CD14-positive monocyte (primary cell): ENCODE measurements around the gene CBX6. TPM values are rescaled to one million over a fixed set of nuclear protein-coding genes. Genes with fewer than 3 reads are reported as not detected.

Experiments used
- DNase-seq, 3 donors: peaks; one replicate each; pipeline ENCODE4 v3.0.0-alpha.2; 2011 to 2022
- H2AFZ ChIP-seq: 2 replicates; pipeline ENCODE4 v1.6.0; 2012; ENCODE audit warnings: mild to moderate bottlenecking, low read depth, low read length, inconsistent platforms; ENCODE audit not compliant: insufficient read depth, poor library complexity, severe bottlenecking
- H3K27ac ChIP-seq, 2 donors: 1 replicate in 1 of 2; 2 replicates in 1 of 2; pipeline ENCODE4 v1.5.1; 2012 to 2013; ENCODE audit warnings: low read length in 2 of 2, control low read depth in 1 of 2, inconsistent platforms in 1 of 2, low read depth in 1 of 2, mild to moderate bottlenecking in 1 of 2
- H3K27me3 ChIP-seq, 2 donors: one replicate each; pipeline versions ENCODE4 v1.6.0 to v1.6.1; 2011 to 2013; ENCODE audit warnings: low read length in 2 of 2; ENCODE audit not compliant: control insufficient read depth in 2 of 2, insufficient read depth in 2 of 2
- H3K36me3 ChIP-seq, 2 donors: replicated peaks in 1 of 2; 1 replicate in 1 of 2; 2 replicates in 1 of 2; pipeline versions ENCODE4 v1.5.1 to v1.6.1; 2012 to 2013; ENCODE audit warnings: low read length in 2 of 2, control low read depth in 1 of 2, inconsistent platforms in 1 of 2, mild to moderate bottlenecking in 1 of 2; ENCODE audit not compliant: insufficient read depth in 2 of 2, control insufficient read depth in 1 of 2
- H3K4me1 ChIP-seq, 2 donors: 1 replicate in 1 of 2; 2 replicates in 1 of 2; pipeline versions ENCODE4 v1.5.1 to v1.6.1; 2012 to 2013; ENCODE audit warnings: low read length in 2 of 2, control low read depth in 1 of 2, inconsistent platforms in 1 of 2, mild to moderate bottlenecking in 1 of 2, moderate library complexity in 1 of 2; ENCODE audit not compliant: insufficient read depth in 2 of 2, control insufficient read depth in 1 of 2
- H3K4me2 ChIP-seq: replicated peaks from 2 replicates; pipeline ENCODE3; 2012; ENCODE audit warnings: low read length, moderate library complexity, mild to moderate bottlenecking; ENCODE audit not compliant: poor library complexity, severe bottlenecking; ENCODE audit errors: extremely low read depth
- H3K4me3 ChIP-seq, 3 experiments: fragments of 200-600 bp in 1 of 3; sonication (generic) in 1 of 3; replicated peaks in 1 of 3; 1 replicate in 2 of 3; 2 replicates in 1 of 3; pipeline ENCODE4 v1.5.1; 2011 to 2013; ENCODE audit warnings: low read length in 3 of 3, mild to moderate bottlenecking in 3 of 3, control low read depth in 2 of 3, low read depth in 2 of 3, inconsistent platforms in 1 of 3, moderate library complexity in 1 of 3
- H3K79me2 ChIP-seq: 2 replicates; pipeline ENCODE4 v1.6.0; 2012; ENCODE audit warnings: mild to moderate bottlenecking, control low read depth, inconsistent platforms, low read length, moderate library complexity; ENCODE audit not compliant: insufficient read depth
- H3K9ac ChIP-seq: 2 replicates; pipeline ENCODE4 v1.6.0; 2017; ENCODE audit warnings: low read length, mild to moderate bottlenecking; ENCODE audit not compliant: insufficient read depth, poor library complexity, severe bottlenecking
- H3K9me3 ChIP-seq, 2 donors: replicated peaks in 1 of 2; 1 replicate in 1 of 2; 2 replicates in 1 of 2; pipeline versions ENCODE4 v1.5.1 to v1.6.1; 2012 to 2013; ENCODE audit warnings: low read length in 2 of 2, control low read depth in 1 of 2; ENCODE audit not compliant: control insufficient read depth in 1 of 2, insufficient read depth in 1 of 2
- H4K20me1 ChIP-seq: 2 replicates; pipeline ENCODE4 v1.6.0; 2012; ENCODE audit warnings: mild to moderate bottlenecking, low read length, control low read depth, moderate library complexity; ENCODE audit not compliant: insufficient read depth
- H3K27ac Mint-ChIP-seq, 7 donors: one replicate each; pipeline ENCODE4 v1.8.0; 2020; ENCODE audit warnings: mild to moderate bottlenecking in 7 of 7, mixed read lengths in 7 of 7, moderate library complexity in 6 of 7, inconsistent platforms in 2 of 7
- H3K27me3 Mint-ChIP-seq, 3 donors: one replicate each; pipeline ENCODE4 v1.8.0; 2021 to 2022; ENCODE audit warnings: low read depth in 3 of 3, mild to moderate bottlenecking in 3 of 3, mixed read lengths in 3 of 3, moderate library complexity in 3 of 3, inconsistent platforms in 1 of 3
- H3K36me3 Mint-ChIP-seq, 2 donors: one replicate each; pipeline ENCODE4 v1.8.0; 2020; ENCODE audit warnings: mixed read lengths in 2 of 2, inconsistent platforms in 1 of 2, mild to moderate bottlenecking in 1 of 2
- H3K4me1 Mint-ChIP-seq: one replicate; pipeline ENCODE4 v1.8.0; 2020; ENCODE audit warnings: mild to moderate bottlenecking, mixed read lengths
- H3K4me3 Mint-ChIP-seq, 2 donors: one replicate each; pipeline ENCODE4 v1.8.0; 2020; ENCODE audit warnings: mild to moderate bottlenecking in 2 of 2, mixed read lengths in 2 of 2, moderate library complexity in 1 of 2
- H3K9me3 Mint-ChIP-seq, 7 donors: one replicate each; pipeline ENCODE4 v1.8.0; 2020 to 2022; ENCODE audit warnings: mixed read lengths in 7 of 7, mild to moderate bottlenecking in 6 of 7, moderate library complexity in 6 of 7, inconsistent platforms in 2 of 7
- CTCF ChIP-seq: fragments of 200-600 bp; IDR thresholded peaks from one replicate; pipeline ENCODE4 v1.8.0; 2022; ENCODE audit warnings: antibody characterized with exemption, mild to moderate bottlenecking
- WGBS: methylation state at CpG from one replicate; pipeline ENCODE4 v1.1.5; 2013; ENCODE audit warnings: missing lambda C conversion rate; ENCODE audit not compliant: insufficient coverage; 5-methylcytosine and 5-hydroxymethylcytosine counted together
- intact Hi-C, 2 donors: fragments of 100-400 bp; cut with micrococcal nuclease; formaldehyde crosslinking; loops; one replicate each; pipeline versions ENCODE4 v1.15.0 to v1.15.1; 2023
- polyA plus RNA-seq, 3 donors: library from polyadenylated mRNA; depleted of rRNA in 1 of 3; unstranded in 2 of 3; stranded (reverse) in 1 of 3; fragments of 300-500 nt in 2 of 3; fragments of >200 nt in 1 of 3; fragmentation: Illumina TruSeq in 2 of 3; gene quantifications; 1 replicate in 2 of 3; 2 replicates in 1 of 3; pipeline ENCODE4 v1.2.3, GENCODE V29; 2012 to 2021

Gene CBX6
- polyA plus RNA-seq, 3 donors = 2.1 to 26.7 (median 5.0) TPM

GRCh38 chr22:38829485-38829884 lies 42.5 kb downstream of the CBX6 start:
- 93% methylated on average over 4 of the region's 4 CpGs for WGBS
- Histone ChIP-seq H3K27ac (no peak overlapping the region), H3K79me2 (no peaks in the 10 kb centered on the region), H3K4me2 (no peak overlapping the region), H4K20me1 (no peaks in the 10 kb centered on the region), H3K9me3 (peaks cover 0 to 5% of the 10 kb centered on the region in 2 donors), H3K4me1 (peaks cover 0 to 10% of the 10 kb centered on the region in 2 donors), H3K36me3 (no peaks in the 10 kb centered on the region), H3K4me3 (no peak overlapping the region), H3K27me3 (no peaks in the 10 kb centered on the region), H2AFZ (no peak overlapping the region), H3K9ac (no peak overlapping the region)
- no peak for DNase-seq
- H3K27ac Mint-ChIP-seq = peak overlapping the region in 1 of 7 donors; percentile 33
- TF ChIP-seq CTCF = no peak
- no peak overlapping the region for H3K4me3 Mint-ChIP-seq
- intact Hi-C loops = loop anchor here in 1 of 2 donors (10.0 kb wide), 1 partner anchor 1085 kb away; no protein-coding TSS in a partner anchor
- peaks cover 0 to 2% (median 0%) of the 10 kb centered on the region in 7 donors for H3K9me3 Mint-ChIP-seq
- H3K36me3 Mint-ChIP-seq = no peaks in the 10 kb centered on the region
- peaks cover 3 to 11% (median 3%) of the 10 kb centered on the region in 3 donors for H3K27me3 Mint-ChIP-seq
- H3K4me1 Mint-ChIP-seq = peaks cover 5% of the 10 kb centered on the region

GRCh38 chr22:38828616-38829205 lies 43.3 kb downstream of the CBX6 start:
- Histone ChIP-seq H3K27me3 (no peaks in the 10 kb centered on the region), H3K79me2 (no peaks in the 10 kb centered on the region), H3K4me2 (no peak overlapping the region), H3K4me1 (peaks cover 0 to 10% of the 10 kb centered on the region in 2 donors), H3K36me3 (no peaks in the 10 kb centered on the region), H3K9ac (no peak overlapping the region), H3K4me3 (no peak overlapping the region), H4K20me1 (no peaks in the 10 kb centered on the region), H3K27ac (no peak overlapping the region), H2AFZ (no peak overlapping the region), H3K9me3 (peaks cover 0 to 5% of the 10 kb centered on the region in 2 donors)
- Mint-ChIP-seq H3K4me3 (no peak overlapping the region), H3K27ac (no peak overlapping the region), H3K36me3 (no peaks in the 10 kb centered on the region), H3K27me3 (peaks cover 0 to 9% (median 3%) of the 10 kb centered on the region in 3 donors), H3K4me1 (peaks cover 5% of the 10 kb centered on the region), H3K9me3 (peaks cover 0 to 2% (median 0%) of the 10 kb centered on the region in 7 donors)
- no peak for DNase-seq
- intact Hi-C loops = loop anchor here in 1 of 2 donors (10.0 kb wide), 1 partner anchor 1086 kb away; no protein-coding TSS in a partner anchor
- 87% methylated on average over 6 of the region's 10 CpGs for WGBS
- TF ChIP-seq CTCF = no peak
